GM19438 (cell line): ENCODE measurements around the gene SLC22A15.
"Not testable (repeated sequence)": the region's sequence is repeated elsewhere in the genome, so short reads cannot be mapped to it uniquely, and the experiment has no call there.

ENCODE experiments used
- ATAC-seq: cut with Tn5 transposase; IDR thresholded peaks from one replicate; pipeline ENCODE4 v1.9.1; 2021; ENCODE audit warnings: low read depth; ENCODE audit not compliant: unreplicated experiment

SLC22A15 gene

GRCh38 chr1:115976062-115976920, at the start of gene SLC22A15:
SLC22A15 (plus strand) TSS chr1:115976513; CDS start chr1:115976628, 115 bp downstream.
- ATAC-seq = peak; percentile 88

- ATAC-seq = no peak
These were observed 48.3 kb upstream of the SLC22A15 start for GRCh38 chr1:115927971-115928370.

- ATAC-seq = no peak
These were observed 46.4 kb upstream of the SLC22A15 start for GRCh38 chr1:115929881-115930280.

GRCh38 chr1:115933625-115934024, 42.7 kb upstream of the SLC22A15 start:
- no peak for ATAC-seq

GRCh38 chr1:115939455-115939854, 36.9 kb upstream of the SLC22A15 start:
- ATAC-seq = no peak

GRCh38 chr1:115946116-115946515, 30.2 kb upstream of the SLC22A15 start:
- ATAC-seq = no peak

GRCh38 chr1:115949156-115949555, 27.2 kb upstream of the SLC22A15 start:
- no peak for ATAC-seq

GRCh38 chr1:115951560-115951959, 24.8 kb upstream of the SLC22A15 start:
- no peak for ATAC-seq

GRCh38 chr1:115952547-115952946, 23.8 kb upstream of the SLC22A15 start:
- ATAC-seq = no peak

GRCh38 chr1:115953180-115953579, 23.1 kb upstream of the SLC22A15 start:
- no peak for ATAC-seq

GRCh38 chr1:115954684-115955083, 21.6 kb upstream of the SLC22A15 start:
- no peak for ATAC-seq

- ATAC-seq = no peak
These were observed 21.1 kb upstream of the SLC22A15 start for GRCh38 chr1:115955228-115955627.

- ATAC-seq = no peak
These were observed 17.4 kb upstream of the SLC22A15 start for GRCh38 chr1:115958866-115959265.

- ATAC-seq = no peak
These were observed 6.8 kb upstream of the SLC22A15 start for GRCh38 chr1:115969509-115969908.

GRCh38 chr1:115971778-115972177, 4.5 kb upstream of the SLC22A15 start:
- ATAC-seq = not testable (repeated sequence)

GRCh38 chr1:115973154-115973553, 3.2 kb upstream of the SLC22A15 start:
- no peak for ATAC-seq

- ATAC-seq = no peak
These were observed 698 bp upstream of the SLC22A15 start for GRCh38 chr1:115975569-115976061.

- peak; percentile 12 for ATAC-seq
These were observed 697 bp downstream of the SLC22A15 start for GRCh38 chr1:115976921-115977498.

- ATAC-seq = no peak
These were observed 1.4 kb downstream of the SLC22A15 start for GRCh38 chr1:115977499-115978258.

GRCh38 chr1:115978292-115978941, 2.1 kb downstream of the SLC22A15 start:
- ATAC-seq = no peak

- no peak for ATAC-seq
These were observed 3.8 kb downstream of the SLC22A15 start for GRCh38 chr1:115980156-115980555.
